ENCODE results near the gene STAT4. TPM values are rescaled to one million over a fixed set of nuclear protein-coding genes. Genes with fewer than 3 reads are reported as not detected.

The STAT4 gene
- total RNA-seq, 1 experiment from 2014 or later, result 0.71 TPM

- no TSS peak for BruUV-seq (replicated peaks)
- no peak for DNase-seq (ENCODE audit: low spot score)
- intact Hi-C loops (cut with micrococcal nuclease; ENCODE audit: unreplicated experiment), result no loop called here
- Histone ChIP-seq H3K4me3 (ENCODE audit: low read depth, low read length, poor library complexity, severe bottlenecking) (no peak overlapping the region), H3K4me1 (ENCODE audit: insufficient read depth, low read length, poor library complexity, severe bottlenecking) (no peaks in the 10 kb centered on the region), H3K27me3 (replicated peaks; ENCODE audit: insufficient read depth, low read depth, low read length, poor library complexity) (no peaks in the 10 kb centered on the region), H3K36me3 (ENCODE audit: insufficient read depth, low read length, poor library complexity, severe bottlenecking) (peaks cover 88% of the 10 kb centered on the region), H3K9me3 (ENCODE audit: low read depth, low read length, poor library complexity, severe bottlenecking) (no peaks in the 10 kb centered on the region), H3K27ac (ENCODE audit: low read depth, low read length, poor library complexity, severe bottlenecking) (no peak overlapping the region)
- TF ChIP-seq EZH2 (IDR thresholded peaks at IDR 0.05; ENCODE audit: borderline replicate concordance, low read depth, low read length, poor library complexity, severe bottlenecking) (no peak), CTCF (conservative IDR thresholded peaks at IDR 0.05; ENCODE audit: low read depth, low read length) (no peak)
- POLR2A ChIA-PET (ENCODE audit: low non-redundant PET), result no interaction called here
- CTCF ChIA-PET, result no interaction called here
These were observed 147.1 kb downstream of the STAT4 start for GRCh38 chr2:191003405-191004309.

- BruUV-seq (replicated peaks), result no TSS peak
- no peak for DNase-seq (ENCODE audit: low spot score)
- intact Hi-C loops (cut with micrococcal nuclease; ENCODE audit: unreplicated experiment), result no loop called here
- Histone ChIP-seq H3K4me3 (ENCODE audit: low read depth, low read length, poor library complexity, severe bottlenecking) (no peak overlapping the region), H3K9me3 (ENCODE audit: low read depth, low read length, poor library complexity, severe bottlenecking) (no peaks in the 10 kb centered on the region), H3K36me3 (ENCODE audit: insufficient read depth, low read length, poor library complexity, severe bottlenecking) (peaks cover 86% of the 10 kb centered on the region), H3K27ac (ENCODE audit: low read depth, low read length, poor library complexity, severe bottlenecking) (no peak overlapping the region), H3K4me1 (ENCODE audit: insufficient read depth, low read length, poor library complexity, severe bottlenecking) (no peaks in the 10 kb centered on the region), H3K27me3 (replicated peaks; ENCODE audit: insufficient read depth, low read depth, low read length, poor library complexity) (no peaks in the 10 kb centered on the region)
- ChIA-PET CTCF (no interaction called here), POLR2A (ENCODE audit: low non-redundant PET) (no interaction called here)
- no peak for TF ChIP-seq CTCF (conservative IDR thresholded peaks at IDR 0.05; ENCODE audit: low read depth, low read length)
- TF ChIP-seq EZH2 (IDR thresholded peaks at IDR 0.05; ENCODE audit: borderline replicate concordance, low read depth, low read length, poor library complexity, severe bottlenecking), result no peak
These were observed 149.2 kb downstream of the STAT4 start for GRCh38 chr2:191001624-191002023.

- Histone ChIP-seq H3K27ac (ENCODE audit: low read depth, low read length, poor library complexity, severe bottlenecking) (no peak overlapping the region), H3K27me3 (replicated peaks; ENCODE audit: insufficient read depth, low read depth, low read length, poor library complexity) (no peaks in the 10 kb centered on the region), H3K9me3 (ENCODE audit: low read depth, low read length, poor library complexity, severe bottlenecking) (no peaks in the 10 kb centered on the region), H3K4me3 (ENCODE audit: low read depth, low read length, poor library complexity, severe bottlenecking) (no peak overlapping the region), H3K4me1 (ENCODE audit: insufficient read depth, low read length, poor library complexity, severe bottlenecking) (no peaks in the 10 kb centered on the region), H3K36me3 (ENCODE audit: insufficient read depth, low read length, poor library complexity, severe bottlenecking) (peaks cover 86% of the 10 kb centered on the region)
- no peak for DNase-seq (ENCODE audit: low spot score)
- CTCF ChIA-PET, result no interaction called here
- intact Hi-C loops (cut with micrococcal nuclease; ENCODE audit: unreplicated experiment), result no loop called here
- TF ChIP-seq CTCF (conservative IDR thresholded peaks at IDR 0.05; ENCODE audit: low read depth, low read length), result no peak
- TF ChIP-seq EZH2 (IDR thresholded peaks at IDR 0.05; ENCODE audit: borderline replicate concordance, low read depth, low read length, poor library complexity, severe bottlenecking), result no peak
- POLR2A ChIA-PET (ENCODE audit: low non-redundant PET), result no interaction called here
- BruUV-seq (replicated peaks), result no TSS peak
These were observed 149.8 kb downstream of the STAT4 start for GRCh38 chr2:191001032-191001431.

Data from A673 (cell line).